GM13976 (cell line): ENCODE data around the gene ERGIC1.

ENCODE experiments used
- DNase-seq: peaks from one replicate; pipeline ENCODE4 v3.0.0; 2012; ENCODE audit warnings: low spot score
- in situ Hi-C: fragments of 300-500 bp; cut with MboI; formaldehyde crosslinking; loops from one replicate; pipeline ENCODE4 v1.12.0; 2022; ENCODE audit warnings: low sequenced_read_pairs, mixed read lengths, inconsistent platforms; ENCODE audit not compliant: unreplicated experiment
- TF ChIP-seq, protein P1 (sequence below): IDR thresholded peaks from 2 replicates; pipeline ENCODE4 v1.5.1; 2012; ENCODE audit warnings: borderline replicate concordance, mild to moderate bottlenecking; ENCODE audit not compliant: insufficient read depth; ENCODE audit errors: extremely low read depth, missing control alignments, control extremely low read depth

Gene ERGIC1

GRCh38 chr5:172933238-172933637, 99.2 kb downstream of the ERGIC1 start:
- in situ Hi-C loops, result no loop called here
- TF ChIP-seq, protein P1, sequence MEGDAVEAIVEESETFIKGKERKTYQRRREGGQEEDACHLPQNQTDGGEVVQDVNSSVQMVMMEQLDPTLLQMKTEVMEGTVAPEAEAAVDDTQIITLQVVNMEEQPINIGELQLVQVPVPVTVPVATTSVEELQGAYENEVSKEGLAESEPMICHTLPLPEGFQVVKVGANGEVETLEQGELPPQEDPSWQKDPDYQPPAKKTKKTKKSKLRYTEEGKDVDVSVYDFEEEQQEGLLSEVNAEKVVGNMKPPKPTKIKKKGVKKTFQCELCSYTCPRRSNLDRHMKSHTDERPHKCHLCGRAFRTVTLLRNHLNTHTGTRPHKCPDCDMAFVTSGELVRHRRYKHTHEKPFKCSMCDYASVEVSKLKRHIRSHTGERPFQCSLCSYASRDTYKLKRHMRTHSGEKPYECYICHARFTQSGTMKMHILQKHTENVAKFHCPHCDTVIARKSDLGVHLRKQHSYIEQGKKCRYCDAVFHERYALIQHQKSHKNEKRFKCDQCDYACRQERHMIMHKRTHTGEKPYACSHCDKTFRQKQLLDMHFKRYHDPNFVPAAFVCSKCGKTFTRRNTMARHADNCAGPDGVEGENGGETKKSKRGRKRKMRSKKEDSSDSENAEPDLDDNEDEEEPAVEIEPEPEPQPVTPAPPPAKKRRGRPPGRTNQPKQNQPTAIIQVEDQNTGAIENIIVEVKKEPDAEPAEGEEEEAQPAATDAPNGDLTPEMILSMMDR, result no peak
- no peak for DNase-seq

GRCh38 chr5:172935096-172935495, 101.0 kb downstream of the ERGIC1 start:
- in situ Hi-C loops, result no loop called here
- TF ChIP-seq, protein P1, result no peak
- DNase-seq, result no peak

GRCh38 chr5:172936401-172936800, 102.3 kb downstream of the ERGIC1 start:
- TF ChIP-seq, protein P1, result no peak
- in situ Hi-C loops, result no loop called here
- DNase-seq, result no peak

DNA sequence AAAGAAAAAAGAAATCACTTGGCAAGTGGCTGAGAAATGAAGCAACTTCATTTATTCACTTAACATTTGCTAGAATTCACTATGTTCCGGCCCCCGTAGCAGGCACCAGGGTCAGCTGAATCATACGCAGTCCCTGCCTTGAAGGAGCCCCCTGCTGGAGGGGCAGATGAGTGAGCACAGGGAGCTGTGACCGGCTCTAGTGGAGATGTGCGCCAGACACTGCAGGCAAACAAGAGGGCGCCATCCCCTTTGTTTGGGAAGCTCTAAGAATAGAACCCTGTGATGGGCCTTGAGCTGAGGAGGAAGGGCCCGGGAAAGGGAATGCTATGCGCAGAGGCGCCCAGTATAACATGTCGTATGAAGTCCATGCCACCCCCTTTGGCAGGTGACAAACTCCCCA, 105.0 kb downstream of the ERGIC1 start:
- TF ChIP-seq, protein P1, result no peak
- in situ Hi-C loops, result no loop called here
- DNase-seq, result no peak

DNA sequence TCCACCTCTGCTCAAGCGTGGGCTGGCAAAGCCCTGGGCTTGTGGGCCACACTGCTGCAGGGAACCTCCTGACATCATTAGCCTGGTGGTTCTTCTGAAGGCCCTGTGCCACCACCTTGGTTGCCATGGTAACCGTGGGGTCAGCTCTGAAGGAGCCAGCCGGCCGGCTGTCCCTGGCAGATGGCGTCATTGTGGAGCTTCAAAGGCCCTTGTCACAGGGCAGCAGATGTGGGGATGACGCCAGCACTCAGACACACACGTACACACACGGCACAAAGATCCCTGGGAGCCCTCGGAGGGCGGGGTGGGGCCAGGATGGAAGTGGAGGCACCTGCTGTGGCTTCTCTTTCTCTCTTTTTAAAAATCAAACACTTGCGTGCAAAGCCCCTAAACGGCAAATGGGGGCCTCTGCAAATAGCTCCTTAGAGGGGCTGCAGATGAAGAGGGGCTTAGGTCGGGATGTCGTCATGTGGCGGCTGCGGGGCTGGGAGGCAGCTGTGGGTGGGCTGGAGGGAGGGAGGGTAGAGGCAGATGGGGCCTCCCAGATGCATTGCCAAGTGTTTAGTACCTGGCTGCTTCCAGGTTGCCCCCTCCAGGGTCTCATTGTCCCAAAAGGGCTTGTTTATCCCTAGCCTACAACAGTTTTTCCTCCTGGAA, 105.7 kb downstream of the ERGIC1 start:
- no peak for DNase-seq
- in situ Hi-C loops, result no loop called here
- TF ChIP-seq, protein P1, result no peak

- DNase-seq, result no peak
- in situ Hi-C loops, result no loop called here
- TF ChIP-seq, protein P1, result no peak
These were observed 106.4 kb downstream of the ERGIC1 start for GRCh38 chr5:172940268-172941066.

- in situ Hi-C loops, result no loop called here
- DNase-seq, result no peak
- TF ChIP-seq, protein P1, result no peak
These were observed 107.0 kb downstream of the ERGIC1 start for GRCh38 chr5:172941067-172941516.
